NCI-H2107 treated with DMSO at 0.1 percent for 48 hours (cell line): ENCODE data around the gene DIP2B.
A peak's percentile ranks its signal among the peaks of the same experiment; 100 is the strongest.
"Not testable (repeated sequence)": the region's sequence is repeated elsewhere in the genome, so short reads cannot be mapped to it uniquely, and the experiment has no call there.

Source experiments
- DNase-seq: peaks from one replicate; lab custom pipeline; 2025; ENCODE audit not compliant: unreplicated experiment; lab: John Stamatoyannopoulos, UW

The DIP2B gene

DNA sequence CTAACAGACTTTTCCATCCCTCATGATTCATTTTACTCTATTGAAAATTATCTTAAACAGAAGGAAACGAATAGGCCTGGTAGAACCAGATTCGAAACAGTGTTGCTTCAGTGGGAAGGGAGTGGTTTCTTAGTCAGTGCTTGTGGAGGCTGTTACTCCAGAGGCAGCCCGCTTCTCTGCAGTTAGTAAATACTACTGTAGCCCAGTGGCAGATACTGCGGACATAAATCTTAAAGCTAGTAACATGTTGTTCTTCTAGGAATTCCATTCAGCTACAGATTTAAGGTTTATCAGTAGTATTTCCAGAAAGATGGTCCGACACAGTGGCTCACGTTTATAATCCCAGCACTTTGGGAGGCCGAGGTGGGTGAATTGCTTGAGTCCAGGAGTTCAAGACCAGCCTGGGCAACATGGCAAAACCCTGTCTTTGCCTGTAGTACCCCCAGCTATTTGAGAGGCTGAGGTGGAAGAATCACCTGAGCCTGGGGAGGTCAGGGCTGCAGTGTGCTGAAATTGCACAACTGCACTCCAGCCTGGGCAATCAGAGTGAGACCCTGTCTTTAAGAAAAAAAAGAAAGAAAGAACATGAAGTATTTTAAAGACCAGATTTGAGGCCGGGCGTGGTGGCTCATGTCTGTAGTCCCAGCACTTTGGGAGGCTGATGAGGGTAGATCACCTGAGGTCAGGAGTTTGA is 45.9 kb downstream of the DIP2B start:
- no peak for DNase-seq

DNA sequence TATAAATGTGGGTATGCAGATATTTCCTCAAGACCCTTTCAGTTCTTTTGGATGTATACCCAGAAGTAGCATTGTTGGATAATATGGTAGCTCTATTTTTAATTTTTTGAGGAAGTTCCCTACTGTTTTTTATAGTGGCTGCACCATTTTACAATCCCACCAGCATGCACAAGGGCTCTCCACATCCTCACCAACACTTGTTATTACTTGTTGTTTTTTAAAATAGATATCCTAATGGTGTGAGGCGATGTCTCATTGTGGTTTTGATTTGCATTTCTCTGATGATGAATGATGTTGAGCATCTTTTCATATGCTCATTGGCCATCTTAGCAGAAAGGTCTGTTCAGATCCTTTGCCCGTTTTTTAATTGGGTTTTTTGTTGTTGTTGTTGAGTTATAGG is 47.1 kb downstream of the DIP2B start:
- DNase-seq: no peak

DNA sequence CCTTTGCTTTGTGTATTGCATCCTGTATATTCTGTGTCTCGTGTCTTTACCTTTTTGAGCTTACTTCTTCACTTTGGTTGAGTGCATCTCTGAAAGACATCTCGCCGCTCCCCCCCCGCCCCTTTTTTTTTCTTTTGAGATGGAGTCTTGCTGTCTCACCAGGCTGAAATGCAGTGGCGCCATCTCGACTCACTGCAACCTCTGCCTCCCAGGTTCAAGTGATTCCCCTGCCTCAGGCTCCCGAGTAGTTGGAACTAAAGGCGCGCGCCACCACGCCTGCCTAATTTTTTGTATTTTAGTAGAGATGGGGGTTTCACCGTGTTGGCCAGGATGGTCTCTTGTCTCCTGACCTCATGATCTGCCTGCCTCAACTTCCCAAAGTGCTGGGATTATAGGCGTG is 49.9 kb downstream of the DIP2B start:
- no peak for DNase-seq

DNA sequence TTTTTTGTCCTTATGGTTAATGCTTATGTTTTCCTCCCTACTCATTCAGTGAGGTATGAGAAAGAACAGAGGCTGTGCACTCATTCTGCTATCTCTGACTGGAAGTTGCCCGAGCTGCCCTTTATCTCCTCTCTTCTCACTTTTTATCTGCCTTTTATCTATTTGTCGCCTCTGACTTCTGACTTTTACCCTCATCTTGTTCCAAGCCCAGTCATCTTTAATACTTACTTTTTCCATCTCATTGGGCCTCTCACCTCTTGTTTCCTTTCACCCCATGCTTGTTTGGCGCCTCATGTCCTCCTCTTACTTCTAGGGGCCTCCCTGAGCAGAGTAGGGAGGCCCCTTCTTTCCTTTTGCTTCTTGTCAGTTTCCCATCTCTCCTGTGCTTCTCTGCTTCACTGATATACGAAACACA is 50.7 kb downstream of the DIP2B start:
- DNase-seq: no peak

DNA sequence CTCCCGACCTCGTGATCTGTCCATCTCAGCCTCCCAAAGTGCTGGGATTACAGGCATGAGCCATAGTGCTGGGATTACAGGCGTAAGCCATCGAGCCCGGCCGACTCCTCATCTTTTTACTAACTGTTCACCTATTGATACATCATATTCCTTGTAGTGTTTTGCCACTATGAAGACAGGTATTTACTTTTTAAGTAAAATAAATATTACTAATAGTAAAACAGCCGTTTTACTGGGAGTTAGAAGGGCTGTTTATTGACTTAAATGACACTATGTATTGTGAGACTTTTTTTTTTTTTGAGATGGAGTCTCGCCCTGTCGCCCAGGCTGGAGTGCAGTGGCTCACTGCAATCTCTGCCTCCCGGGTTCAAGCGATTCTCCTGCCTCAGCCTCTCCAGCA is 51.5 kb downstream of the DIP2B start:
- DNase-seq: no peak

DNA sequence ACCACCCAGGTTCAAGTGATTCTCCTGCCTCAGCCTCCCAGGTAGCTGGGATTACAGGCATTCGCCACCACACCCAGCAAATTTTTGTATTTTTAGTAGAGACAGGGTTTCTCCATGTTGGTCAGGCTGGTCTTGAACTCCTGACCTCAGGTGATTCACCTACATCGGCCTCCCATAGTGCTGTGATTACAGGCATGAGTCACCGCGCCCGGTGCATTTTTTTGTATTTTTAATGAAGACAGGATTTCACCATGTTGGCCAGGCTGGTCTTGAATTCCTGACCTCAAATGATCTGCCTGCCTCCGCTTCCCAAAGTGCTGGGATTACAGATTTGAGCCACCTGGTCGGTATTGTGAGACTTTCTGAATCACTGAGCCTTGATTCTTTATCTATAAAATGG is 52.0 kb downstream of the DIP2B start:
- not testable (repeated sequence) for DNase-seq

DNA sequence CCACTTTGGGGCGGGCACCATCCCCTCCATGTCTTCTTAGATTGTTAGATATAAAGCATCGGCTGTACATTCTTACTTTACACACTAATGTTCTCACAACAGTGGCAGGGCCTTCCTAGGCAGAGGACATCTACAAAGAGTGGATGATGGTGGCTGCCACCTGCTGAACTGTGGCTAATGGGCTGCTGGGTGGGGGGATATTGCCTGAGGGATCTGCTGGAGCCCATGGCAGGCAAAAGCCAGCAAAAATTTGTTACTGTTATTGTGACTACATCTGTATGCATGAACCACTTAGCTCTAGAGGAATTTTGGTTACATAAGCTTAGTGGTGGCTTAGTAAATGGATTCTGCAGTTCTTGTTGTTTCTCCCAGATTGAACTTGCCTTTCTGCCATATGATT is 52.6 kb downstream of the DIP2B start:
- no peak for DNase-seq

DNA sequence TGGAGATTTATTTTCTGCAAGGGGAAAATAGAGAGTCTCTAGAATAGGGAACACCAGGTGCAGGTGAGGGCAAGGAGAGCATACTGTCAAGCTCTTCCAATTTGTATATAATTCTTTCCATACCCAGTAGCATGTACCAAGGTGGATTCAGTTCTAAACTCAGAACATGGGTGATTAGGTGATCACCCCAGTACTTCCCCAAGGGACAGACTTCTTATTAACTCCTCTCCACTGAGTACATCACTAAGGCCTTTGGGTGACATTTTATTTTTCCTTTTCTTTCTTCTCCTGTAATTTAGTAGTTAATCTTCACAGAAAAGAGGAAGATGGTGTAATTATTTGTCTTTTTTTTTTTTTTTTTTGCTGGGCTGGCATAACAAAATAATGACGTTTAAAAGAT is 54.2 kb downstream of the DIP2B start:
- DNase-seq: no peak

DNA sequence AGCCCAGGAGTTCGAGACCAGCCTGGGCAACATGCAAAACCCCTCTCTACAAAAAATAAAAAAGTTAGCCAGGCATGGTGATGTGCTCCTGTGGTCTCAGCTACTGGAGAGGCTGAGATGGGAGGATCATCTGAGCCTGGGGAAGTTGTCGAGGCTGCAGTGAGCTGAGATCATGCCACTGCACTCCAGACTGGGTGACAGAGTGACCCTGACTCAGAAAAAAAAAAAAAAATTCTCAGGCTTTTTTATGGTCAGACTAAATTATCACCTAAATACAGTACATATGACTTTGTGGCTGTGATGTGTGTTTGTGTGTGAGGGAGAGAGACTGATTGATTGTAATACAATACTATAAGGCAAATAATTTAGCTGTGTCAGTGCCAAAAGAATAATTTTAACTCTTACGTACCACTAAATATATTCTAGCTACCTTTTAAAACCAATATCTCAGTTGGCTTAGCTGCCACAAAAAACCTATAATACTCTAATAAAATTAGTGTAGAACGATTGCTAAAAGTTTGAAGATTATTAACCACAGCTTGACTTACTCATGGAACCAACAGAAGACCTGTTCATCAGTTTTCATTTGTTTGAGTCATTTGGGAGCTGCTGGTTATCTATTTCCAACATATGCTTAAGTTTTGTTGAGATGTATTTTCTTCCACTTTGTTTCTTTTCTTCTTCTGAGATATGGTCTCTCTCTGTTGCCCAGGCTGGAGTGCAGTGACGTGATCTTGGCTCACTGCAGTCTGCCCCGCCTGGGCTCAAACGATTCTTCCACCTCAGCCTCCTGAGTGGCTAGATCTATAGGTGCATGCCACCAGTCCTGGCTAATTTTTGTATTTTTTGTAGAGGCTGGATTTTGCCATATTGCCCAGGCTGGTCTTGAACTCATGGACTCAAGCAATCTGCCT is 58.0 kb downstream of the DIP2B start:
- DNase-seq: no peak

DNA sequence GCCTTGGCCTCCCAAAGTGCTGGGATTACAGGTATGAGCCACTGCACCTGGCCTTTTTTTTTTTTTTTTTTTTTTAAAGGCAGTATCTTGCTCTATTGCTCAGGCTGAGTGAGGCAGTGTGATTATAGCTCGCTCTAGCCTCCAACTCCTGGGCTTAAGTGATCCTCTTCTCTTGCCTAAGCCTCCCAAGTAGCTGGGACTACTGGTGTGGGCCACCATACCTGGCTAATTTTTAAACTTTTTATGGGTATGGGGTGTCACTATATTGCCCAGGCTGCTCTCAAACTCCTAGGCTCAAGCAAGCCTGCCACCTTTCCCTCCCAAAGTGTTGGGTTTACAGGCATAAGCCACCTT is 58.6 kb downstream of the DIP2B start:
- DNase-seq: no peak

DNA sequence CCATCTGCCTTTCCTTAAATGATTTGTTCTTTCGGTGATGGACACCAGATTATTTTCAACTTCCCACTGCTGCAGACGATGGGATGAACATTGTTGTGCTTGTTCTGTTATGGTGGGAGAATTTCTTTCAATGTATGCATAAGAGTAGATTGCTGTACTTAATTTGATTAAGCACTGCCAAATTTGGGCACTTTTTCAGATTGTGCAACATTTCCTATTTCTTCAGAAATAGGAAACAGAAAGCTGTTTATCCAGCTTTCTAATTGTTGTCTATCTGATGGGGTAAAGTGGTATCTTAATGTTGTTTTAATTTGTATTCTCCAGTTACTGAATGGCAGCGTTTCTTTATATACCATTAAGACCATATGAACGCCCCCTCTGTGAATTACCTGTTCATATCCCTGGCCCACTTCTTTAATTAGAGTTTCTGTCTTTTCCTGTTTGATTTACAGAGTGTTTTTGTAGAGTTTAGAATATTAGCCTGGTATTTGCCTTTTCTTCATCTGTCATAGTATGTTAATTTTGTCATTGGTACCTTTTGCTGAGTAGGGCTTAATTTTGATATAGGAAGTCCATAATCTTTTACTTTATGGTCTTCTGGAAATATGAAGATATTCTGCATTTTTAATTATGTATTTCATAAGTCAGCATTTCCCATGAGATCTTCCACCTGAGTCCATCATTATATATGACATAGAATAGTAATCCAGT is 59.6 kb downstream of the DIP2B start:
- DNase-seq: no peak

DNA sequence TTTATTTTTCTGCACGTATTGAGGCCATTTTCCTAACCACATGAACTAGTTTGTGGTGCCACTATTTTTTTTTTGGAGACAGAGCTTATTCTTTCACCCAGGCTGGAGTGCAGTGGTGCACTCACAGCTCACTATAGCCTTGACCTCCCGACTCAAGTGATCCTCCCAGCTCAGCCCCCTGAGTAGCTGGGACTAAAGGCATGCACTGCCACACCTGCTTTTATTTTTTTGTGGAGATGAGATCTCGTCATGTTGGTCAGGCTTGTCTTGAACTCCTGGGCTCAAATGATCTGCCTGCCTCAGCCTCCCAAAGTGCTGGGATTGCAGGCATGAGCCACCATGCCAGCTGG is 60.1 kb downstream of the DIP2B start:
- DNase-seq: no peak

DNA sequence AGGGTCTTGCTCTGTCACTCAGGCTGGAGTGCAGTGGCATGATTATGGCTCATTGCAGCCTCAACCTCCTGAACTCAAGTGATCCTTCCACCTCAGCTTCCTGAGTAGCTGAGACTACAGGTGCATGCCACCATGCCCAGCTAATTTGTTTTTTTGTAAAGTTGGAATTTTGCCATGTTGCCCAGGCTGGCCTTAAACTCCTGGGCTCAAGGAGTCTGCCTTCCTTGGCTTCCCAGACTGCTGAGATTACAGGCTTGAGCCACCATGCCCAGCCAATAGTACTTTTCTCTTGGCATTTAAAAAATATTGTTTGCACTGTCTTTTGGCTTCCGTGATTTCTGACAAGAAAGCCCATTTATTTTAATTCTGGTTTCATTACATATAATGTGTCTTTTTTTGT is 61.3 kb downstream of the DIP2B start:
- DNase-seq: no peak

DNA sequence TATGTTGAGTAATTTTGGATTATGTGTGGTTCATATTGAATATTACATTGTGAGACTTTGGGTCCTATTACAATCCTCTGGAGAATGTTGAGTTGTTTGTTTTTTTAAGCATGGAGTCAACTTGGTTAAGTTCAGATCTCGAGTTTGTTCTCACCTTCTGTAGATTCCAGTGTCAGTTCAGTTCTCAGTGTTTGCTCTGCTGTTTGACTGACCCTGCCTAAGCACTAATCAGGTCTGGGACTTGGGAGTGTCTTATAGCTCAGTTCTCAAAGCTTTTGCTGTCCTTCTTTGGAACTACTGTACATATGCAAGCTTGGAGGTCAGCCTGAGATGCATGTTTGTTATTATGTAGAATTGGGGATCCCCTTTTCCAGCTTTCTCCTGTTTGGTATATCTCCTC is 63.1 kb downstream of the DIP2B start:
- DNase-seq: no peak

DNA sequence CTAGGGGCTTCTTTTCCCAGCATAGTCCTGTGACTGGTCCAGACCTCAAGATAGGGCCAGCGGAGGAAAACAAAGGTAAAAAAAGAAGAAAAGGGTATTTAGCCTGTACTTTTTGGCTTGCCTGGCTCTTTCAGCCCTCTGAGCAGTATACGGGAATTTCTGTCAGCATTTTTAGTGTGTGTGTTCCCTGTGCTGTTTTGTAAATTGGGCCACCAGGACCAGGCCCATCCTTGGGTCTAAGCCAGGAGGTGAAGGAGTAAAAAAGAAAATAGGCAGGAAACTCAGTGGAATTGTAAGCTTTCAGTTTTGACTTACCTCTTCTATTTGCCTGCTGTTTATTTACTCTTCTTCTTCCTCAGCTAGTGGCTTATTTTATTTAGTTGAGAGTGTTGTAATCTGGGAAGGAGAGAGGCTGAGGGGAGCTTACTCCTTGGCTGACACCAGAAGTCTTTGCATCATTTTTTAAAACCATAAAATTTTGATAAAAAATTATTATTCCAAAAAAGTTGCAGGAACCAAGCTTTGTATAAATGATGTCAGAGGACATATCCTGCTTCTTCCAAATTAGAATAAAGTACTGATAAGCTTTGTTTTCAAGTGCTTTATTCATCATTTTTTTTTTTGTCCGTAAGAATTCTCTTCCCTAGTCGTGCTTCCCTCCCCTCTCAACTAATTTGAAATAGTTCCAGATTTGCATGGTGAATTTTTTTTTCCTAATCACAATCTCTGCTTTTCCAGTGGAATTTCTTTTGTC is 63.7 kb downstream of the DIP2B start:
- no peak for DNase-seq

DNA sequence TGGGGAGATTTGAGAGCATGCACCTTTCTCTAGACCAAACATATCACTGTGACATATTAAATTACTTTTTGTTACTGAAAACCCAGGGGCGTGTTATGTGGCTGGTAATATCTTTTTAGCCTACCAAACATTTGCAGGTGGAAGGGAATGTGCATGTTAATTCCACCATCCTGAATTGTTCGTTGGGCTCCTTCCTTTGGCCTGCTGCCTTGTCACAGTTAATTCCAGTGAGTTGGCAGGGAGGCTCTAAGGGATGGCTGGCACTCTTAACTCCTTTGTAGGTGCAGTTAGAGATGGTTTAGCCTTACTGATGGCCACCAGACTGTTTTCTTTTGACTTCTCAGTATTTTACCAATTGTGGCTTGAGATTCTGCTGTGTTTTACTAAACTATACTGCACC is 64.5 kb downstream of the DIP2B start:
- peak; percentile 28 for DNase-seq

DNA sequence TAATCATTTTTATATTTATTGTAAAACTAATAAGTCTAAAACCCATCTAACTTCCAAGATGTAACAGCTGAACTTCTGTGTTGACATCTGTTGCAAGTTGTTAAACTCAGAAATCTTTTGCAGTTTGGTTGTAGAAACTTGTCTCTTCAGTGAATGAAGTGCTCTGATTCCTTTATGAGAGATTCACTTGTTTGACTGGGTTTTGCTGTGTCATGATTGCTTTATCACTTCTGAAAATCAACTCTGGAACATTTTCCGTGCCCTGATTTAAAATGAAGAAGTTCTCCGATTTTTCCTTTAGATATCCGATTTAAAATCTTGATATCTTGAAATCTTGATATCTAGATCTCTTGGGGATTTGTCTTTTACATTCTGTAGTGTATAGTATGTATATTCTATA is 65.1 kb downstream of the DIP2B start:
- DNase-seq: no peak

DNA sequence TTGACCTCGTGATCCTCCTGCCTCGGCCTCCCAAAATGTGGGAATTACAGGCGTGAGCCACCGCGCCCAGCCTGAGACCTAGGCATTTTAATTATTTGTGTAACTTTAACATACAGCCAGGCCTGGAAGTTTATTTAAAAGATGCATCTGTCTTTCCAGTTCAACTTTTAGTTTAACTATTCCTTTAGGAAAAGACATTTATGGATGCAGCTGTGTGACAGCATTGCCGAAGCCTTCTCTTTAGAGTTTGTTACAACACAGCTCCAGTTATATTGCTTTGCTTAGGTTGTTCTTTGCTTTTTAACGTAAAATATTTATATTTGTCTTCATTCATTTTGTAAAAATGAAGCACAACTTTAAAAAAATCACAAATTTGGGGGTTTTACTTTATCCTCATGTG is 67.0 kb downstream of the DIP2B start:
- DNase-seq: no peak

DNA sequence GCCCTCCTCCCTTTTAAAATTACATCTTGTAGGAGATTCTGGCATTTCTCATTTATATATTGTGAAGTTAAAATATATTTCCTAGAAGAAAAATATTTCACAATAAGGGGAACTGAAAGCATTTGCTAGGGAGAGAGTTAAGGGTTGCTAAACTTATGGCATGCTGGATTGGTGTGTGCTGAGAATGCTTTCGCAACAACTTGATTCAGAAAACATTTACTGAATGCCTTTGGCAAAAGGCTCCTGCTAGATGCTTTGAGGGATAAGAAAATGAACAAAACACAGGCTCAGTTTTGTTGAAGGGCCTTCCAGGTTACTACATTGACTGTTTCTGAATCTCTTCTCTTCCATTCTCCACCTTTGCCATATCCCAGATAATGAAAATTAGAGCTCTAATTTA is 67.5 kb downstream of the DIP2B start:
- DNase-seq: no peak

DNA sequence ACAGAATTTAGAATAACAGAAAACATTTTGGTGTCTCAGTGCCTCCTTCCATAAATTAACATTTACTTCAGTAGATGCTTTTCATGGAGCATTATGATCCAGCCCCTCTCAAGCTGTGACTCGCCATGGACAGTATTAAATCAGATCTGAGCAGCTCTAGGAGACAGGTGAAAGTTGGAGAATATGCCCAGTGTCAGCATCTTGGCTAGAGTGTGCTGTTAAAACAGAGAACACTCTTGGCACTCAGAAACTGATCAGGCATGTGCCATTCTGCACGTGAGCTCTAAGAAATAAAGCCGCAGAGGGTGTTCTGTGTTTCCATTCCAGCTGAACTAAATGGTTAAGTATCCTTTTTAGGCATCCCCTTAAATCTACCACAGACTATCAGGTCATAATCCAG is 68.0 kb downstream of the DIP2B start:
- DNase-seq: no peak

DNA sequence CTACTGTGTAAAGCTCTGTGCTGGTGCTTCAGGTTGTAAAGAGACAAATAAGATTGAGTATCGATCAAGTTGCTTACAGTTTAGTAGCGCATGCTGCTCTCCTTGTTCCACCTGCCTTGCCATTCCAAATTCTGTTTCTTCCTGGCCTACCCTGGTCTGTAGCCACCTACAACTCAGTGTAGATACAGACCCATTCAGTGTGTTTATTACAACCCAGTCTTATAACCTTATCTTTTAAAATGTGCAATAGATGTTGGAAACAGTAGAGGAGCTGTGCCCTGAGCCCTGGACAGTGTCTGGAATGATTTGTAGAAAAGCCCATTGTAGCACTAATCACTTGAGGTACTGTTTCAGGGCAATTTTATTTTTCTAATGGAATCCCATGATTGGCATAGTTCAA is 68.5 kb downstream of the DIP2B start:
- no peak for DNase-seq
